ENCODE data around the gene MOCS3.
"Not testable (repeated sequence)": the region's sequence is repeated elsewhere in the genome, so short reads cannot be mapped to it uniquely, and the experiment has no call there.

Gene MOCS3

GRCh38 chr20:50967586-50967985 is 9.0 kb downstream of the MOCS3 start:
- no peaks in the 10 kb centered on the region for H3K9me3 ChIP-seq (ENCODE audit: control insufficient read depth, low read length)
- H3K36me3 ChIP-seq (ENCODE audit: control insufficient read depth, insufficient read depth, low read length) = no peaks in the 10 kb centered on the region
- WGBS, 2 experiments (ENCODE audit: insufficient coverage in 2 of 2) = 65 to 67% methylated on average over 6 to 7 of the region's 7 CpGs
- no peak overlapping the region for H3K4me3 ChIP-seq (ENCODE audit: extremely low read depth, insufficient read depth, low read length, poor library complexity, severe bottlenecking)
- no peak overlapping the region for H3K27ac ChIP-seq (ENCODE audit: low read depth, low read length, severe bottlenecking)
- H3K4me1 ChIP-seq (ENCODE audit: control insufficient read depth, insufficient read depth, low read length, poor library complexity, severe bottlenecking) = no peaks in the 10 kb centered on the region

GRCh38 chr20:50968289-50968688 is 9.7 kb downstream of the MOCS3 start:
- Histone ChIP-seq H3K4me1 (ENCODE audit: control insufficient read depth, insufficient read depth, low read length, poor library complexity, severe bottlenecking) (no peaks in the 10 kb centered on the region), H3K4me3 (ENCODE audit: extremely low read depth, insufficient read depth, low read length, poor library complexity, severe bottlenecking) (no peak overlapping the region), H3K9me3 (ENCODE audit: control insufficient read depth, low read length) (no peaks in the 10 kb centered on the region), H3K36me3 (ENCODE audit: control insufficient read depth, insufficient read depth, low read length) (no peaks in the 10 kb centered on the region), H3K27ac (ENCODE audit: low read depth, low read length, severe bottlenecking) (no peak overlapping the region)
- 91 to 93% methylated on average over 7 to 9 of the region's 9 CpGs for WGBS, 2 experiments (ENCODE audit: insufficient coverage in 2 of 2)

DNA sequence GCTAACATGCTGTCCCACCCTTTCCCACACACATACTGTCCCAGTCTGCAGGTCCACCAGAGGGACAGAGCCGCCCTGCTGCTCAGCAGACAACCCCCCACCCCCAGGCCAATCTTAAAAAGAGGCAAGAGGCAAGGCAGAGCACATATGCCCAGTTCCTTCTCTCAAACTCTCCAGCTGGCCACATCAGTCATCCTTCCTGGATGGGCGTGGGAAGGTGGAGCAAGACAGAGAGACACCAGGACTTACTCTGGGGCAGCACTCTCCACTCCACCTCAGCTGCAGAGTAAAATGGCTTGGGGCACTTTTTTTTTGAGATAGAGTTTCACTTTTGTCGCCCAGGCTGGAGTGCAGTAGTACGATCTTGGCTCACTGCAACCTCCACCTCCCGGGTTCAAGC is 10.8 kb downstream of the MOCS3 start:
- no peak overlapping the region for H3K4me3 ChIP-seq (ENCODE audit: extremely low read depth, insufficient read depth, low read length, poor library complexity, severe bottlenecking)
- no peaks in the 10 kb centered on the region for H3K4me1 ChIP-seq (ENCODE audit: control insufficient read depth, insufficient read depth, low read length, poor library complexity, severe bottlenecking)
- WGBS, 2 experiments (ENCODE audit: insufficient coverage in 2 of 2) = 82 to 84% methylated on average over 3 to 5 of the region's 5 CpGs
- H3K27ac ChIP-seq (ENCODE audit: low read depth, low read length, severe bottlenecking) = no peak overlapping the region
- no peaks in the 10 kb centered on the region for H3K9me3 ChIP-seq (ENCODE audit: control insufficient read depth, low read length)
- H3K36me3 ChIP-seq (ENCODE audit: control insufficient read depth, insufficient read depth, low read length) = no peaks in the 10 kb centered on the region

- no peaks in the 10 kb centered on the region for H3K36me3 ChIP-seq (ENCODE audit: control insufficient read depth, insufficient read depth, low read length)
- peaks cover 2% of the 10 kb centered on the region for H3K9me3 ChIP-seq (ENCODE audit: control insufficient read depth, low read length)
- WGBS, 2 experiments (ENCODE audit: insufficient coverage in 2 of 2) = 92 to 93% methylated on average over 4 of the region's 8 CpGs
- no peaks in the 10 kb centered on the region for H3K4me1 ChIP-seq (ENCODE audit: control insufficient read depth, insufficient read depth, low read length, poor library complexity, severe bottlenecking)
- no peak overlapping the region for H3K27ac ChIP-seq (ENCODE audit: low read depth, low read length, severe bottlenecking)
- no peak overlapping the region for H3K4me3 ChIP-seq (ENCODE audit: extremely low read depth, insufficient read depth, low read length, poor library complexity, severe bottlenecking)
Measured at GRCh38 chr20:50969912-50970311, 11.3 kb downstream of the MOCS3 start.

DNA sequence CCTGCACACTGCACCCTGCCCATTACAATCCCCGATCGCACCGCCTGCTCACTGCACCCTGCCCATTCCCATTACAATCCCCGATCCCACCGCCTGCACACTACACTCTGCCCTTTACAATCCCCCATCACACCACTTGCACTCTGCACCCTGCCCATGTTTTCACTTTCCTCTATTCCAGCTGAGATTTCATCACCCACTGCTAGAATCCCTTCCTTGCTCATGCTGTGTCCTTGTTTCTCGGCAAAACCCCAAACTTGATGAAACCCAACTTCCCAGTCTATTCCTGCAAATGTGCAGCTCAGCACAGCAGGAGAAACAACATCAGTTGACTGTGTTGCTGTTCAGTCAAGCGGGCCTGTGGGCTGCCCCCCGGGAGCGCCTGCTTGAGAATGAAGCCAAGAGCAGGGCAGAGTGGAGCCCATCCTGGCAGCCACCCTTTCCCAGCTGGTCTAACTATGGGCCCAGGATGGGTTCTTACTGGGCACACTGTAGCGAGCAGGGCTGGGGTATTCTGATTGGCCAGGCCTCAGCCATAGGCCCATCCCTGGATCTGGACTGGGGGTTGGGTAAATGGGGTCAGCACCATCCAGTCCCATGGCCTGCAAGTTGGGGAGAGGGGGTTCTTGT is 17.2 kb downstream of the MOCS3 start:
- Histone ChIP-seq H3K27ac (ENCODE audit: low read depth, low read length, severe bottlenecking) (no peak overlapping the region), H3K36me3 (ENCODE audit: control insufficient read depth, insufficient read depth, low read length) (no peaks in the 10 kb centered on the region), H3K4me3 (ENCODE audit: extremely low read depth, insufficient read depth, low read length, poor library complexity, severe bottlenecking) (no peak overlapping the region), H3K4me1 (ENCODE audit: control insufficient read depth, insufficient read depth, low read length, poor library complexity, severe bottlenecking) (no peaks in the 10 kb centered on the region), H3K9me3 (ENCODE audit: control insufficient read depth, low read length) (peaks cover 7% of the 10 kb centered on the region)
- WGBS, 2 experiments (ENCODE audit: insufficient coverage in 2 of 2) = 94 to 96% methylated on average over 9 to 10 of the region's 10 CpGs

DNA sequence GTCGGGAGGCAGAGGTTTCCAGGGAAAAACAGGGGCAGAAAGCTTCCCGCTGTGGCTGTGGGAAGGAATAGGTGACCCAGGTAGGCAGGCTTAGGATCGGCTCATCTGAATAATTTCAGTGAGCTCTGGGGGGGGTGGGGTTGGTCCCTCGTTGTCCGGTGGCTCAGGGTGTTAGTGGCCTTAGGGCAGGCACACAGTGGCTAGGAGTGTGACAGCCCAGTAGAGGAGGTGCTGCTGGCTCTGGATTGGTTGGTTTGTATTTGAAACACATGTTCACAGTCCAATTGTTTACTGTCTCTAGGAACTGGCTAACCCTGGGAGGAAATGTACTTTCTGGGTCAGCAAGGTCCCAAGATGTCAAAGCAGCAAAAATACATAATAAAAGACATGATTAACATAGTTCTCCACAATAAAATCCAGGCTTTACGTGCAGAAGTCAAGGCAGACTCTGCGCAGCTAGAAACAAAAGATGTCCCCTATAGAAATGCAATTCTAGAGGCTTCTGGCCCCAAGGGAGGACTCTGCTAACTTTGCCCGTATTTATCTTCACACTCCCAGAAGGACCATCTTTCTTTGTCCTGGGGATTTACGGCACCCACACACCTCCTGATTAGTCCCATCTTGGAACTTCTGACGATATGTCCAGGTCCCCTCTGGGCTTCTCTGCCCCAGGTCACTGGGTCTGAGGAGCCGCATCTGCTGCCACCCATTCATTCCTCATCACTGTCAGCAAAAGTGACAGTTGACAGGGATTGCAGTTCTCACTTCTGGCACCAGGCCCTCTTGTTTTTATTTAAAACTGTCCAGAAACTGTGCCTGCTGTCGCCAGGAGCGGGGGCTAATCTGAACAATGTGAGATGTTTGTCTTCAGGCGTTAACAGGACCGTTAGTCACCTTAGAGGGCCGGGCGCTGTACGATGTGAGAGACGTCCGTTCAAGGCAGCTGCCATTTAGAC is 18.7 kb downstream of the MOCS3 start:
- Histone ChIP-seq H3K4me1 (ENCODE audit: control insufficient read depth, insufficient read depth, low read length, poor library complexity, severe bottlenecking) (no peaks in the 10 kb centered on the region), H3K36me3 (ENCODE audit: control insufficient read depth, insufficient read depth, low read length) (no peaks in the 10 kb centered on the region), H3K27ac (ENCODE audit: low read depth, low read length, severe bottlenecking) (no peak overlapping the region), H3K9me3 (ENCODE audit: control insufficient read depth, low read length) (peaks cover 7% of the 10 kb centered on the region), H3K4me3 (ENCODE audit: extremely low read depth, insufficient read depth, low read length, poor library complexity, severe bottlenecking) (no peak overlapping the region)
- 85 to 87% methylated on average over 19 of the region's 20 CpGs for WGBS, 2 experiments (ENCODE audit: insufficient coverage in 2 of 2)

DNA sequence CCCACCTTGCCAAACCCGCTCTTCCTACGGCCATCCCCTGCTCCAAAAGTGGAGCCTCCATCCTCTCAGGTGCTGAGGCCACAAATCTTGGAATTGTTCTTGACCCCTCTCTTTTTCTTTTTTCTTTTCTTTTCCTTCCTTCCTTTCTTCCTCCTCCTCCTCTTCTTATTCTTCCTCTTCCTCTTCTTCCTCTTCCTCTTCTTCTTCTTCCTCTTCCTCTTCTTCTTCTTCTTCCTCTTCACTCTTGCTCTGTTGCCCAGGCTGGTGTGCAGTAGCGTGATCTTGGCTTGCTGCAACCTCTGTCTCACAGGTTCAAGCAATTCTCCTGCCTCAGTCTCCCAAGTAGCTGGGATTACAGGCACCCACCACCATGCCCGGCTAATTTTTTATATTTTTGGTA is 19.9 kb downstream of the MOCS3 start:
- H3K9me3 ChIP-seq (ENCODE audit: control insufficient read depth, low read length); H3K36me3 ChIP-seq (ENCODE audit: control insufficient read depth, insufficient read depth, low read length); H3K27ac ChIP-seq (ENCODE audit: low read depth, low read length, severe bottlenecking); H3K4me1 ChIP-seq (ENCODE audit: control insufficient read depth, insufficient read depth, low read length, poor library complexity, severe bottlenecking); H3K4me3 ChIP-seq (ENCODE audit: extremely low read depth, insufficient read depth, low read length, poor library complexity, severe bottlenecking): not testable (repeated sequence)
- WGBS, 2 experiments (ENCODE audit: insufficient coverage in 2 of 2) = 84 to 98% methylated on average over 3 of the region's 4 CpGs

- no peak overlapping the region for H3K4me3 ChIP-seq (ENCODE audit: extremely low read depth, insufficient read depth, low read length, poor library complexity, severe bottlenecking)
- H3K36me3 ChIP-seq (ENCODE audit: control insufficient read depth, insufficient read depth, low read length) = no peaks in the 10 kb centered on the region
- peaks cover 2% of the 10 kb centered on the region for H3K9me3 ChIP-seq (ENCODE audit: control insufficient read depth, low read length)
- peak overlapping the region; percentile 50 for H3K27ac ChIP-seq (ENCODE audit: low read depth, low read length, severe bottlenecking)
- H3K4me1 ChIP-seq (ENCODE audit: control insufficient read depth, insufficient read depth, low read length, poor library complexity, severe bottlenecking) = no peaks in the 10 kb centered on the region
- 87 to 89% methylated on average over 4 to 8 of the region's 8 CpGs for WGBS, 2 experiments (ENCODE audit: insufficient coverage in 2 of 2)
Measured at GRCh38 chr20:50980071-50980681, 21.6 kb downstream of the MOCS3 start.

- Histone ChIP-seq H3K36me3 (ENCODE audit: control insufficient read depth, insufficient read depth, low read length) (no peaks in the 10 kb centered on the region), H3K4me3 (ENCODE audit: extremely low read depth, insufficient read depth, low read length, poor library complexity, severe bottlenecking) (no peak overlapping the region), H3K27ac (ENCODE audit: low read depth, low read length, severe bottlenecking) (no peak overlapping the region), H3K4me1 (ENCODE audit: control insufficient read depth, insufficient read depth, low read length, poor library complexity, severe bottlenecking) (no peaks in the 10 kb centered on the region), H3K9me3 (ENCODE audit: control insufficient read depth, low read length) (no peaks in the 10 kb centered on the region)
- WGBS, 2 experiments (ENCODE audit: insufficient coverage in 2 of 2) = 75 to 79% methylated on average over 23 to 24 of the region's 26 CpGs
Measured at GRCh38 chr20:50980851-50981713, 22.5 kb downstream of the MOCS3 start.

DNA sequence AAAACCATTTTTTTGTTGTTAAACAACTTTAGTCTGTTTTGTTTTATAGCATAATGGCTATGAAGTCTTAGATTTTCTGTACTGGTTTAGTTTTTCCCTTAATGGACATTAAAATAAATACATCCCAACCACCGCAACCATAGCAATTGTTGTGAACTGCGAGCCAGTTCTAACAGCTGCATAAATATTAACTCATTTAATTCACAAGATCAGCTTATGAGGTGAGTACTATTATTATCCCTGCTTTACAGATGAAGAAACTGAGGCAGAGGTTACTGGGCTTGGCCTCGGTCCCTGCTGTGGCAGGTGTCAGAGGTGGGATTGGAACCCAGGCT is 23.1 kb downstream of the MOCS3 start:
- Histone ChIP-seq H3K4me1 (ENCODE audit: control insufficient read depth, insufficient read depth, low read length, poor library complexity, severe bottlenecking) (no peaks in the 10 kb centered on the region), H3K4me3 (ENCODE audit: extremely low read depth, insufficient read depth, low read length, poor library complexity, severe bottlenecking) (no peak overlapping the region), H3K27ac (ENCODE audit: low read depth, low read length, severe bottlenecking) (no peak overlapping the region), H3K9me3 (ENCODE audit: control insufficient read depth, low read length) (no peaks in the 10 kb centered on the region), H3K36me3 (ENCODE audit: control insufficient read depth, insufficient read depth, low read length) (no peaks in the 10 kb centered on the region)
- 78% methylated on average over 1 of the region's 3 CpGs; no CpG with 5 or more reads in 1 of the 2 experiments for WGBS, 2 experiments (ENCODE audit: insufficient coverage in 2 of 2)
